CD4-positive, alpha-beta T cell treated with Interleukin-6 at 100 ng/mL for 8 hours (primary cell): Measurements from ENCODE around the gene MYH7B.

ENCODE experiments used
- DNase-seq: peaks from one replicate; pipeline ENCODE4 v3.0.0-alpha.2; 2020; ENCODE audit warnings: mixed read lengths, low spot score

Gene MYH7B

GRCh38 chr20:34945315-34946077, 10.2 kb upstream of the MYH7B start:
- no peak for DNase-seq

- no peak for DNase-seq
These were observed 9.0 kb upstream of the MYH7B start for GRCh38 chr20:34946661-34947060.

GRCh38 chr20:34947336-34947735, 8.3 kb upstream of the MYH7B start:
- DNase-seq = no peak

GRCh38 chr20:34948030-34948429, 7.6 kb upstream of the MYH7B start:
- DNase-seq = no peak

GRCh38 chr20:34949120-34949519, 6.5 kb upstream of the MYH7B start:
- DNase-seq = no peak

GRCh38 chr20:34951252-34951651, 4.4 kb upstream of the MYH7B start:
- no peak for DNase-seq

- no peak for DNase-seq
These were observed 4.0 kb upstream of the MYH7B start for GRCh38 chr20:34951652-34952051.

GRCh38 chr20:34952671-34953070, 3.0 kb upstream of the MYH7B start:
- no peak for DNase-seq

GRCh38 chr20:34953960-34954359, 1.7 kb upstream of the MYH7B start:
- no peak for DNase-seq

- DNase-seq = no peak
These were observed 801 bp upstream of the MYH7B start for GRCh38 chr20:34954904-34955230.

- no peak for DNase-seq
These were observed 382 bp downstream of the MYH7B start for GRCh38 chr20:34956041-34956458.

- DNase-seq = no peak
These were observed 1.2 kb downstream of the MYH7B start for GRCh38 chr20:34956751-34957472.

- DNase-seq = no peak
These were observed 8.8 kb downstream of the MYH7B start for GRCh38 chr20:34964486-34964885.

- DNase-seq = no peak
These were observed 9.4 kb downstream of the MYH7B start for GRCh38 chr20:34965051-34965450.

- no peak for DNase-seq
These were observed 11.8 kb downstream of the MYH7B start for GRCh38 chr20:34967421-34967820.

- DNase-seq = no peak
These were observed 12.5 kb downstream of the MYH7B start for GRCh38 chr20:34968042-34968775.

GRCh38 chr20:34970193-34970840, 14.6 kb downstream of the MYH7B start:
- DNase-seq = no peak

- no peak for DNase-seq
These were observed 15.3 kb downstream of the MYH7B start for GRCh38 chr20:34970846-34971560.

GRCh38 chr20:34971561-34972235, 16.0 kb downstream of the MYH7B start:
- DNase-seq = no peak

- DNase-seq = no peak
These were observed 18.6 kb downstream of the MYH7B start for GRCh38 chr20:34974246-34974645.

- no peak for DNase-seq
These were observed 20.6 kb downstream of the MYH7B start for GRCh38 chr20:34976286-34976685.
